Keratinocyte (primary cell): Measurements from ENCODE around the gene PTPRN2.

Experiments used
- CTCF ChIP-seq, 3 experiments: IDR thresholded peaks in 1 of 3; conservative IDR thresholded peaks in 1 of 3; optimal IDR thresholded peaks in 1 of 3; 2 replicates in 2 of 3; 3 replicates in 1 of 3; pipeline versions ENCODE3 to v1.5.1; 2011; ENCODE audit warnings: low read length in 3 of 3, mild to moderate bottlenecking in 3 of 3, moderate library complexity in 2 of 3, control low read depth in 1 of 3, inconsistent platforms in 1 of 3; ENCODE audit not compliant: insufficient read depth in 2 of 3; ENCODE audit errors: extremely low read depth in 1 of 3
- EZH2 ChIP-seq: IDR thresholded peaks from one replicate; pipeline ENCODE4 v1.6.1; 2012; ENCODE audit warnings: inconsistent platforms, mild to moderate bottlenecking, low read length, moderate library complexity

- TF ChIP-seq EZH2, result no peak
- no peak for TF ChIP-seq CTCF (optimal IDR thresholded peaks at IDR 0.05 in 1 of 3, IDR thresholded peaks at IDR 0.05 in 1 of 3, conservative IDR thresholded peaks at IDR 0.05 in 1 of 3; ENCODE audit: extremely low read depth in 1 of 3, insufficient read depth in 2 of 3, low read length in 3 of 3)
These were observed 1029.6 kb downstream of the PTPRN2 start for GRCh38 chr7:157558061-157558460.
